HG02571 (cell line): ENCODE data around the gene ZNF782.
"Not testable (repeated sequence)": the region's sequence is repeated elsewhere in the genome, so short reads cannot be mapped to it uniquely, and the experiment has no call there.

ENCODE experiments used
- ATAC-seq: cut with Tn5 transposase; IDR thresholded peaks from one replicate; pipeline ENCODE4 v1.9.1; 2021; ENCODE audit warnings: mild to moderate bottlenecking, moderate library complexity; ENCODE audit not compliant: unreplicated experiment

The ZNF782 gene

GRCh38 chr9:96854651-96855273, 448 bp upstream of the ZNF782 start:
- no peak for ATAC-seq

GRCh38 chr9:96852676-96853075, 1.6 kb downstream of the ZNF782 start:
- no peak for ATAC-seq

GRCh38 chr9:96844040-96844439, 10.3 kb downstream of the ZNF782 start:
- ATAC-seq, result no peak

- ATAC-seq, result no peak
Measured at GRCh38 chr9:96818533-96818932, 35.8 kb downstream of the ZNF782 start.

- no peak for ATAC-seq
Measured at GRCh38 chr9:96817973-96818372, 36.3 kb downstream of the ZNF782 start.

- no peak for ATAC-seq
Measured at GRCh38 chr9:96813607-96814006, 40.7 kb downstream of the ZNF782 start.

GRCh38 chr9:96798959-96799358, 55.4 kb downstream of the ZNF782 start:
- ATAC-seq, result not testable (repeated sequence)

GRCh38 chr9:96784021-96784420, 70.3 kb downstream of the ZNF782 start:
- ATAC-seq, result no peak

- no peak for ATAC-seq
Measured at GRCh38 chr9:96782235-96782634, 72.1 kb downstream of the ZNF782 start.

- no peak for ATAC-seq
Measured at GRCh38 chr9:96781552-96781951, 72.8 kb downstream of the ZNF782 start.

GRCh38 chr9:96779089-96779488, 75.2 kb downstream of the ZNF782 start:
- ATAC-seq, result no peak

GRCh38 chr9:96777426-96777864, 76.9 kb downstream of the ZNF782 start:
- ATAC-seq, result peak; percentile 58

GRCh38 chr9:96771124-96771523, 83.2 kb downstream of the ZNF782 start:
- ATAC-seq, result no peak

- ATAC-seq, result no peak
Measured at GRCh38 chr9:96769989-96770388, 84.3 kb downstream of the ZNF782 start.
